Epithelial cell of esophagus (primary cell): Measurements from ENCODE around the gene ENG.
A peak's percentile ranks its signal among the peaks of the same experiment; 100 is the strongest.

Experiments
- DNase-seq: peaks from one replicate; pipeline ENCODE4 v3.0.0; 2010; ENCODE audit warnings: low read depth
- H3K4me3 ChIP-seq: 2 replicates; pipeline ENCODE4 v1.5.1; 2011; ENCODE audit warnings: mild to moderate bottlenecking, low read length, control low read depth
- TF ChIP-seq, protein P1 (sequence below): IDR thresholded peaks from 2 replicates; pipeline ENCODE4 v1.5.1; 2011; ENCODE audit warnings: low read depth, mild to moderate bottlenecking, low read length, control low read depth, inconsistent platforms; ENCODE audit not compliant: insufficient read depth; ENCODE audit errors: missing control alignments

The ENG gene

DNA sequence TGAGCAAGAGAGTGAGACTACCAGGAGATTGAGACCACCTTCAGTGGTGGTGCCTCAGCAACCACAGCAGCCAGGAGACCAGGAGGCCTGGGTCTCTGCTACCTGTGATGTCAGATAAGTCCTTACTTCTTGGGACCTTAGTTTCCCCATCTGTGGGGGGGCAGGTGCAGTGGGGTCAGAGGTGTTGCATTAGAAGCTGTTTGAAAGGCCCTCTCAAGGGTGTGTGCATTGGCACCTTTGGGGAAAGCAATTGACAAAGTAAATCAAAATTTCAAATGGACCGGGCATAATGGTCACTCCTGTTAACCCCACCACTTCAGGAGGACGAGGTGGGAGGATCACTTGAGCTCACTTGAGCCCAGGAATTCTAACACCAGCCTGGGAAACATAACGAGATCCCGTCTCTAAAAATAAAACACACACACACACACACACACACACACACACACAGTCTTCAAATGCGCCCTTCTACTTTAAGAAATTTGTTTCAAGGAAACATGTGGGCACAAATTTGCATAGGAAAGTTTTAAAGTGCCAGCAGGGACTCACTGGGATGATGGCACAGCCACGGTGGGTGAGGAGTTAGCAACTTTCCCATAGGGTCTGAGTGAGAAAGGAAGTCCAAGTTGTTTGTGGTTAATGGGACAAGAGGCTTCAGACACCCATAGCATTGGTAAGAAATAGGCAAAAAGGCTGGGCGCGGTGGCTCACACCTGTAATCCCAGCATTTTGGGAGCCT, 24.4 kb upstream of the ENG start:
- TF ChIP-seq, protein P1, sequence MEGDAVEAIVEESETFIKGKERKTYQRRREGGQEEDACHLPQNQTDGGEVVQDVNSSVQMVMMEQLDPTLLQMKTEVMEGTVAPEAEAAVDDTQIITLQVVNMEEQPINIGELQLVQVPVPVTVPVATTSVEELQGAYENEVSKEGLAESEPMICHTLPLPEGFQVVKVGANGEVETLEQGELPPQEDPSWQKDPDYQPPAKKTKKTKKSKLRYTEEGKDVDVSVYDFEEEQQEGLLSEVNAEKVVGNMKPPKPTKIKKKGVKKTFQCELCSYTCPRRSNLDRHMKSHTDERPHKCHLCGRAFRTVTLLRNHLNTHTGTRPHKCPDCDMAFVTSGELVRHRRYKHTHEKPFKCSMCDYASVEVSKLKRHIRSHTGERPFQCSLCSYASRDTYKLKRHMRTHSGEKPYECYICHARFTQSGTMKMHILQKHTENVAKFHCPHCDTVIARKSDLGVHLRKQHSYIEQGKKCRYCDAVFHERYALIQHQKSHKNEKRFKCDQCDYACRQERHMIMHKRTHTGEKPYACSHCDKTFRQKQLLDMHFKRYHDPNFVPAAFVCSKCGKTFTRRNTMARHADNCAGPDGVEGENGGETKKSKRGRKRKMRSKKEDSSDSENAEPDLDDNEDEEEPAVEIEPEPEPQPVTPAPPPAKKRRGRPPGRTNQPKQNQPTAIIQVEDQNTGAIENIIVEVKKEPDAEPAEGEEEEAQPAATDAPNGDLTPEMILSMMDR: no peak
- H3K4me3 ChIP-seq: no peak overlapping the region
- DNase-seq: no peak

DNA sequence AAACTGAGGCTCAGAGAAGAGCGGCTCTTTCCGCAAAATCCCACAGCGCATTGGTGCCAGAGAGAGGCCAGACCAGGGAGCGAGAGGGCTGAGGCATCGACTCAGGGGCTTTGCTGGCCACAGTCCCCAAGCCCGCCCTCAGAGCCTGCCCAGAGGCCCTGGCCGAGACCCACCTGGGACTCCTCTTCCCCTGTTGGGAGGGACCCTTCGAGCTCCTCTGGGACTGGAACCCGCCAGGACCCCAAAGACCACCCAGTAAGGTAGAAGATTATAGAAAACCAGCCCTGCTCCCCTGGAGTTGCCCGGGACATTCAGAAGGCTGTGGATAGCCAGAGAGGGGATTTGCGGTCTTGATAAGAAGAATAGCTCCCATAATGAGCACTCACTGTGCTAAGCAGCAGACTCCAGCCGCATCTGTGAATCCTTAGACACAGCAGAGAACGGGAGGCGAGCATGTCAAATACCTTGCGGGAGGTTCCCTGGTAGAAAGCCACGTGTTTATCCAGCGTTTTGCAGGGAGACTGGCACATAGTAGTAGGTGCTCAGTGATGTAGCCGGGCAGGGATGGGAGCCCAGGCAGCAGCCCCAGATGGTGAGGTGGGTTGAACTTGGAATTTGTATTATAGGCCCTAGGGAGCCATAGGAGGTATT, 23.7 kb upstream of the ENG start:
- peak overlapping the region; percentile 57 for H3K4me3 ChIP-seq
- DNase-seq: no peak
- TF ChIP-seq, protein P1: no peak

DNA sequence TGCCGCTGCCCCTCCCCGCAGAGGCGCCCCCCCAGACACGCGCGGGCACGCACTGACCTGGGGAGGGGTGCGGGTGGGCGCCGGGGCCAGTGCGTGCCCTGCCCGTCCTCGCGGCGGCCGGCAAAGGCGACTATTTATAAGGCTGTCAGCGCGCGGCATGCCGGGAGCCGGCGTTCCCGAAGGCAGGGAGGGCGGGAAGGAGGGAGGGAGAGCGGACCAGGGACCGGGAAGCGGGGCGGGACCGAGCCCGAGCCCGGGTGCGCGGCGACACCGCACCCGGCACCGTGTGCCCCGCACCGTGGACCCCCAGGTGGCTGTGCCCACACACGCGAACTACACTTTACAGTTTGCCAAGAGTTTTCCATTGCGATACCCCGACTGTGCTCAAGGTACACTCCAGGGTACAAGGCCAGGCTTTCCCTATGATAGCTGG, 23.1 kb upstream of the ENG start, which contains the start of gene AK1:
Gene AK1, minus strand, starts transcription at position 110 of the 433 bp plus-strand sequence. CDS start 3,058 bp downstream, outside the sequence.
- TF ChIP-seq, protein P1: no peak
- peak; percentile 55 for DNase-seq
- peak within 1 kb of the TSS; percentile 57 for H3K4me3 ChIP-seq

DNA sequence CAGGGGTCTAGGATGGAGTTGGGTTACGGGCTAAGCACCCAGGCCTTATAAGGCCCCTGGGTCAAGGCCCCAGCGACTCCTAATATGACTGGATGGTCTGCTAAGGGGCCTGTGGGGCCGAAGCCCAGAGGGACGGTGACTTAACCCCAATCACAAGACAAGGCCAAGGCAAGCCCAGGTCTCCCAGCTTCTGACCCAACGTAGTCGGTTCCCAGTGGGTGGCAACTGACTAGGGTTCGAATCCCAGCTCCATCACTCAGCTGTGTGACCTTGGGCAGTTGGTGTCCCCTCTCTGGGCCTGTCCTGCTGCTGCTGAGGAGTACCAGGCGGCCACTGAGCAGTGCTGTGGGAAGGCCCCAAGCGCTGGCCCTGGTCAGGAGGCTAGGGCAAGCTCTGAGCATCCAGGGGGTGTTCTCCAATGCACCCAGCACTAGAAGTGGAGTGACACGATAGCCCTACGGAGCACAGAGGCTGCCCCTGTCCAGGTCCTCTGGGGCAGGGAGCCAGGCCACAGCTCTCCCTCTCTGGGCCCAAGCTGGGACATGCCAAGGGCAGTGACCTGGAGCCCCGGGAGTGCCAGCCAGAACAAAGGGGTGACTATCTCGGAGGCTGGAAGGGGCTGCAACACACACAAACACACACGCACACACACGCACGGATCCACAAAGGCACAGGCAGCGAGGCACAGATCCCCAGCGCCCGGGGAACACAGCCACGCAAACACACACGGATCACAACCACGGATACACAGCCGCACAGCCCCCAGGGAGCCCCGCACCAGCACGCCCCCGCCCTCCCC, 22.5 kb upstream of the ENG start:
- peak overlapping the region; percentile 57 for H3K4me3 ChIP-seq
- DNase-seq: no peak
- TF ChIP-seq, protein P1: no peak

DNA sequence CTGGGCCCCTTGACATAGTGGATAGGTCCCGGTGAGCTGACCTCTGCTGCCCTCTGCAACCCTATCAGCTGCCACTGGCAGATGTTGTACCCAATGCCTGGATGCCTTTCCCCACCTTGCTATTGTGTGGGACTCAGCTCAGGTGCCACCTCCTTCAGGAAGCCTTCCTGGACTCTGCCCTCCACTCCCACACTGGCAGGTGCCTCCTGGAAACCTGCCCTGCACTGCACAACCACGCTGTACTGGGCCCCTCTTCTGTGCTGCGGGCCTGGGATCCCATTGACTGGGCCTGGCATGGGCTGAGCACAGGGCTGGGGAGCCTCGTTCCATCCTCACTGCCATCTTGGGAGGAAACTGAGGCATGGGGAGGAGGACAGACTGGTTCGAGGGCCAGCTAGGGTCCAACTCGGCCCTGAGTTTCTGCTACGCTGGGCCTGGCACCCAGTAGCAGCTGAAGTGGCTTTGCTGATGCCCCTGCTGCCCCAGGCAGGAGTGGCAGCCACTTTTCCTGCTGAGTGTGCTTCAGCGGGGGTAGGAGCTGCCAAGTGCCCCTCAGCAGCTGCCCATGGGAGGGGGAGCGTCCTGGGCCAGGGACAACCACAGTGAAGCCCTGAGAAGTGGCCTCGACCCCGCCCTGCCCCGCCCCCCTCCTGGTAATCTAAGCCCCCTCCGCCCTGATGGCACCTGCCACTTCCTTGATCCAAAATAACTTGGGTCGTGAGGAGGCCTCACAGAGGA, 21.7 kb upstream of the ENG start:
- no peak overlapping the region for H3K4me3 ChIP-seq
- DNase-seq: no peak
- TF ChIP-seq, protein P1: no peak

DNA sequence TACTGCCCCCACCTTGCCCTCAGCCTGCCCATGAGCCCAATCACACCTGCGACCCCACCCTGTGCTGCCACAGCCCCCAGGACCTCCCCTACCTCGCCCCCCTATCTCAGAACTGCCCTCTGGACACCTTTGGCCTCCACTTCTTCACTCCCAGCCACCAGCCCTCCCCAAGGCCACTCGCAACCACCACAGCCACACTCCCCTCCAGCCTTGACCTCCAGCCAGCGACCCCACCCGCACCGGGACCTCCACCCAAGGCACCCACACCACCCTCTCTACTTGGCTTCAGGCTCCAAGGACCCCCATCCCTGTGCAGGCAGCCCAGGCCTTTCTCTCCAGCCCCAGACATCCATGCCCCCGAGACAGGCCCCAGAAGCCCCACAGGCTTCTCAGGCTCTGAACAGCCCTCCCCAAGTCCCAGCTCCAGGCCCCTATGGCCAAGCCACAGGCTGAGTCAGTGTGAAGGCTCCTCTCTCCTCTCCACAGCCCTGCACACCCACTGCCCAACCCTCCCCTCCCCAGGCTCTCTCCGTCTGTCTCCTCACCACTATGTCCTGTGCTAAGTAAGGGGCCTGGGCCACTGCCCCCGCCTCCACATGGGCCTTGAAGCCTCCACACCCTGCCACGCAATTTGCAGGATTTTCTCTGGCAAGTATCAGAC, 21.0 kb upstream of the ENG start:
- DNase-seq: no peak
- TF ChIP-seq, protein P1: no peak
- no peak overlapping the region for H3K4me3 ChIP-seq
